Measurements from ENCODE around the gene ERICH4.

The ERICH4 gene

DNA sequence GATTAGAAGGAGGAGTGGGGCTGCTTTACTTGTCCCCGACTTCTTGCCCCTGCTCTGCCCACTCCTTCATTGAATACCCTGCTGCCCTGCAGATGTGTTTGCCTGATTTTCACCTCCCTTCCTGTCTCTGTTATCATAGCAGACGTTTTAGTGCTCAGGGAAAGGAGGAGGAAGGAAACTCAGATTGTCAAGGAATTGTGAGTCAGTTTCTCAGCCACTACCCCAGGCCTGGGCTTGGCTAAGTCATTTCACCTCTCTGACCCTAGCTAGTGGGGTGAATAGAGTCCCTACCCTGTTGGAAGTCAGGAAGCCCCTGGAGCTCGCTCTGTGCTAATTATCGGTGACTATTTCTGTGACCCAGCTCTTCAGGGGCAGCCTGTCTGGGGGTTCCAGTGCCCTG is 41.5 kb upstream of the ERICH4 start:
- TF ChIP-seq, protein P1, sequence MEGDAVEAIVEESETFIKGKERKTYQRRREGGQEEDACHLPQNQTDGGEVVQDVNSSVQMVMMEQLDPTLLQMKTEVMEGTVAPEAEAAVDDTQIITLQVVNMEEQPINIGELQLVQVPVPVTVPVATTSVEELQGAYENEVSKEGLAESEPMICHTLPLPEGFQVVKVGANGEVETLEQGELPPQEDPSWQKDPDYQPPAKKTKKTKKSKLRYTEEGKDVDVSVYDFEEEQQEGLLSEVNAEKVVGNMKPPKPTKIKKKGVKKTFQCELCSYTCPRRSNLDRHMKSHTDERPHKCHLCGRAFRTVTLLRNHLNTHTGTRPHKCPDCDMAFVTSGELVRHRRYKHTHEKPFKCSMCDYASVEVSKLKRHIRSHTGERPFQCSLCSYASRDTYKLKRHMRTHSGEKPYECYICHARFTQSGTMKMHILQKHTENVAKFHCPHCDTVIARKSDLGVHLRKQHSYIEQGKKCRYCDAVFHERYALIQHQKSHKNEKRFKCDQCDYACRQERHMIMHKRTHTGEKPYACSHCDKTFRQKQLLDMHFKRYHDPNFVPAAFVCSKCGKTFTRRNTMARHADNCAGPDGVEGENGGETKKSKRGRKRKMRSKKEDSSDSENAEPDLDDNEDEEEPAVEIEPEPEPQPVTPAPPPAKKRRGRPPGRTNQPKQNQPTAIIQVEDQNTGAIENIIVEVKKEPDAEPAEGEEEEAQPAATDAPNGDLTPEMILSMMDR (IDR thresholded peaks at IDR 0.05), result no peak

DNA sequence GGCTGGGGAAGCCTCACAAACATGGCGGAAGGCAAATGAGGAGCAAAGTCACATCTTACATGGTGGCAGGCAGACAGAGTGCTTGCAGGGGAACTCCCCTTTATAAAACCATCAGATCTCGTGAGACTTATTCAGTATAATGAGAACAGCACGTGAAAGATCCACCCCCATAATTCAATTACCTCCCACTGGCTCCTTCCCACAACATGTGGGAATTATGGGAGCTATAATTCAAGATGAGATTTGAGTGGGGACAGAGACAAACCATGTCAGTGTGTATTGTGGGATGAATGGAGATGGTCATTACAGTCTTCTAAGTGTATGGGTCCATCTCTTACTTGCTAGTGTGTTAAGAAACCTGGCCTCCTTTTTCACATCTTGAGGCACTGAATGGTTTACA is 40.9 kb upstream of the ERICH4 start:
- TF ChIP-seq, protein P1 (IDR thresholded peaks at IDR 0.05), result no peak

DNA sequence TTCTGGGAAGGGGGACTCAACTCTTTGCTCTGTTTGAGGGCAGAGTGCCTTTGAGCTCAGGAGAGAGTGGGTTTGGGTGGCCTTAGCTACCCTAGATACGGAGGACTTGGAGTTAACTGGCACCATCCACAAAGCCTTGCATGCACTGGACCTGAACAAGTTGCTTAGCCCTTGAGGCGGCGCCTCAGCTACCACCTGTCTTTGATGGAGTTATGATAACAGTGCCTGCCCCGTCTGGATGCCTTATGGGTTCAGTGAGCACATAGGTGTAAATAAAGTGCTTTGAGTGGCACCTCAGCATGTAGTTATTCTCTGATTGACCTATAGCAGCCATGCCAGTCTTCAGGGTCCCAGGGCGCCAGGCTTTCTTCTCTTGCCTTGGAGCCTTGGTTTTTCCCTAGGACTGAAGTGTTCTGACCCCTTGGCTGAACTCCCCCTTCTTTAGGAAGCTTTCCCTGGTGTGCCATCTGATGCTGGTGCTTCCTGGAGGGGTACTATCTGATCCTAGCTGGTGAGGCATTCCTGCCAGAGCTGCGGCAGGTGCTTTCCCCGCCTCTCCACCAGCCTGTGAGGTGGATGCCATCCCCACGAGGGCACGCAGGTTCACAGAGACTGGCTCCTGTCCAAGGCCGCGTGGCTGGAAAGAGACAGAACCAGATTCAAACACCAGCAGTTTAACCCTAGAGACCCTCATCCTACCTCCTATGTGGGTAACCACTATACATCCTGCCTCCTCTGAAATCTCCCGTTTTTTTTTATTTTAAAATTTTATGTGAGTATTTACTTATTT is 39.6 kb upstream of the ERICH4 start:
- TF ChIP-seq, protein P1 (IDR thresholded peaks at IDR 0.05), result no peak

DNA sequence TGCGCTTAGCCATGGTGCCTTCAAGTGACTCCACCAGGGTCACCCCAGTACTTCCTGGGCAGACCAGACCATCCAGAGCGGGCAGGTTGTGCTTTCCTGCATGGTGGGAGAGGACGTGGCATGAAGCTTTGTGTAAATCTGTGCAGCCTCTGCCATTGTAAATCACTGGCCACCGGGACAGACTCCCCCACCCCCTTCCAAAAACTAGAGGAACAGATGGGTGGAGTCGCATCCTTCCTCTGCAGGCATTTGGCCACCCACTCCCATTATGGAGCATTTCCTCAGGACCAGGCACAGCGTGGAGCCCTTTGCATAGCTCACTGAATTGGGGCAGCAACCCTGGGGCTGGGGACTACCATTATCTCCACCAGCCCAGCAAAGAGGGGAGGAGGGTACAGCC is 37.2 kb upstream of the ERICH4 start:
- TF ChIP-seq, protein P1 (IDR thresholded peaks at IDR 0.05), result no peak

DNA sequence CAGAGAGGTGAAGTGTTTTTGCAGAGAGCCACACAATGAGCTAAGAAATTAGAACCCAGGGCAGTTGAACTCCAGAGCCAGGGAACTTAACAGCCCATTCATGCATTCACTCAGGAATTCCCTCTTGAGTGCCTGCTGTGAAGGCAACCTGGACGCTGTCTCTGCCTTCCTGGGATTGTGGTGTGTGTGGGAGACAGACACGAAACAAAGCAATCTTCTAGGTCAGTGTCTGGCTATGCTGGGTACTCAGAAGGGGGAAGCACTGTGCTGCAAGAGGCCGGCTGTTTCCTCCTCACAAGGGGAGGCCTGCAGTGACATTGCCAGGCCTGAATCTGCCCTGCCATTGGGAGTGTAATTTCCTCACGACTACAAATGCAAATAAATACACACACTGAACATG is 35.7 kb upstream of the ERICH4 start:
- TF ChIP-seq, protein P1 (IDR thresholded peaks at IDR 0.05), result no peak

DNA sequence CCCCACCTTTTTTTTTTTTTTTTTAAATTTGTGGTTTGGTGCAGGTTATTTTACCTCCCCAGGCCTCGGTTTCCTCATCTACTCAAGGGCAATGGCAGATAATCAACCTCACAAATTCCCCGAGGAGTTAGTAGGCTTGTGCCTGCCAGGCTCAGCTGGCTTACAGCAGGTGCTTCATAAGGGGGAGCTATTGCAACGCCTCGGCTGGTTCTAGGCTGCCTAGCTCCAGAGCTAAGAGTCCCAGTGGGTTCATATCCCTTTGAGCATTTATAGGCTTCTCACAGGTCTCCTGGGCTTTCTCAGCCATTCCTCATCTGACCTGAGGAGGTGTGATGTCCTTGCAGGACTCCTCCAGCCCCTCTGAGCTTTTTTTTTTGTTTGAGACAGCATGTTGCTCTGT is 34.7 kb upstream of the ERICH4 start:
- TF ChIP-seq, protein P1 (IDR thresholded peaks at IDR 0.05), result no peak

DNA sequence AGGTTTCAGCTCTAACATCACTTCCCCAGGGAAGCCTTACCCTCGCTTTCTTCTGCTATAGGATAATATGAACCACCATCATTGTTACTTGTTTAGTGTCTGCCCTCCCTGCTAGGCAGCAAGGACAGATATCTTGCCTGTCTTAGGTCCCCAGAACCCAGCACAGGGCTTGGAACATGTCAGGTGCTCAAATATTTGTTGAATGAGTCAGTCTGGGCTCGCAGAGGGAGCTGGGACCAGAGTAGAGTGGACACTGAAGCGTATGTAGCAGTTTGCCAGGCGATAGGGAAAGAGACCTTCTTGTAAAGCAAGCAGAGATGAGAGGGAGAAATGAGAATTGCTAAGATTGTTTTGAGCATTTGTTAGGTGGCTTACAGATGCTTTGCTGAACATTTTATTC is 33.7 kb upstream of the ERICH4 start:
- TF ChIP-seq, protein P1 (IDR thresholded peaks at IDR 0.05), result no peak
